ENCODE data around the gene CHCHD3.

Gene CHCHD3

GRCh38 chr7:132817949-132818348, 263.9 kb downstream of the CHCHD3 start:
- no peak for TF ChIP-seq SIN3A (IDR thresholded peaks at IDR 0.05; ENCODE audit: borderline replicate concordance, insufficient read depth, low read length)
- TF ChIP-seq POLR2AphosphoS5 (IDR thresholded peaks at IDR 0.05; ENCODE audit: low read depth, low read length), result no peak
- TF ChIP-seq FOXP2 (optimal IDR thresholded peaks at IDR 0.05; ENCODE audit: borderline replicate concordance, extremely low read depth, extremely low read length, insufficient read depth), result no peak
- no peak for TF ChIP-seq TAF1 (IDR thresholded peaks at IDR 0.05; ENCODE audit: borderline replicate concordance, insufficient read depth, low read length)
- TF ChIP-seq REST (IDR thresholded peaks at IDR 0.05; ENCODE audit: insufficient read depth in 1 of 2, low read depth in 2 of 2, low read length in 2 of 2), result no peak

- TF ChIP-seq SIN3A (IDR thresholded peaks at IDR 0.05; ENCODE audit: borderline replicate concordance, insufficient read depth, low read length), result no peak
- TF ChIP-seq POLR2AphosphoS5 (IDR thresholded peaks at IDR 0.05; ENCODE audit: low read depth, low read length), result no peak
- no peak for TF ChIP-seq REST (IDR thresholded peaks at IDR 0.05; ENCODE audit: insufficient read depth in 1 of 2, low read depth in 2 of 2, low read length in 2 of 2)
- TF ChIP-seq TAF1 (IDR thresholded peaks at IDR 0.05; ENCODE audit: borderline replicate concordance, insufficient read depth, low read length), result no peak
- TF ChIP-seq FOXP2 (optimal IDR thresholded peaks at IDR 0.05; ENCODE audit: borderline replicate concordance, extremely low read depth, extremely low read length, insufficient read depth), result no peak
Observed at GRCh38 chr7:132815696-132816311, 266.1 kb downstream of the CHCHD3 start.

GRCh38 chr7:132815130-132815529, 266.8 kb downstream of the CHCHD3 start:
- no peak for TF ChIP-seq REST (IDR thresholded peaks at IDR 0.05; ENCODE audit: insufficient read depth in 1 of 2, low read depth in 2 of 2, low read length in 2 of 2)
- TF ChIP-seq FOXP2 (optimal IDR thresholded peaks at IDR 0.05; ENCODE audit: borderline replicate concordance, extremely low read depth, extremely low read length, insufficient read depth), result no peak
- no peak for TF ChIP-seq TAF1 (IDR thresholded peaks at IDR 0.05; ENCODE audit: borderline replicate concordance, insufficient read depth, low read length)

GRCh38 chr7:132810561-132810960, 271.3 kb downstream of the CHCHD3 start:
- TF ChIP-seq FOXP2 (optimal IDR thresholded peaks at IDR 0.05; ENCODE audit: borderline replicate concordance, extremely low read depth, extremely low read length, insufficient read depth), result no peak
- TF ChIP-seq REST (IDR thresholded peaks at IDR 0.05; ENCODE audit: insufficient read depth in 1 of 2, low read depth in 2 of 2, low read length in 2 of 2), result no peak
- TF ChIP-seq POLR2AphosphoS5 (IDR thresholded peaks at IDR 0.05; ENCODE audit: low read depth, low read length), result no peak
- TF ChIP-seq TAF1 (IDR thresholded peaks at IDR 0.05; ENCODE audit: borderline replicate concordance, insufficient read depth, low read length), result no peak
- no peak for TF ChIP-seq SIN3A (IDR thresholded peaks at IDR 0.05; ENCODE audit: borderline replicate concordance, insufficient read depth, low read length)

- TF ChIP-seq REST (IDR thresholded peaks at IDR 0.05; ENCODE audit: insufficient read depth in 1 of 2, low read depth in 2 of 2, low read length in 2 of 2) (no peak), POLR2AphosphoS5 (IDR thresholded peaks at IDR 0.05; ENCODE audit: low read depth, low read length) (no peak), SIN3A (IDR thresholded peaks at IDR 0.05; ENCODE audit: borderline replicate concordance, insufficient read depth, low read length) (no peak), TAF1 (IDR thresholded peaks at IDR 0.05; ENCODE audit: borderline replicate concordance, insufficient read depth, low read length) (no peak), FOXP2 (optimal IDR thresholded peaks at IDR 0.05; ENCODE audit: borderline replicate concordance, extremely low read depth, extremely low read length, insufficient read depth) (no peak)
Observed at GRCh38 chr7:132806834-132807233, 275.1 kb downstream of the CHCHD3 start.
